Fibroblast of mammary gland (primary cell): ENCODE results near the gene CAP2.

Experiments used
- DNase-seq: peaks from one replicate; pipeline ENCODE4 v3.0.0-alpha.2; 2010; ENCODE audit warnings: low read depth
- H3K4me3 ChIP-seq: 2 replicates; pipeline ENCODE4 v1.5.1; 2011; ENCODE audit warnings: low read depth, mild to moderate bottlenecking, low read length, moderate library complexity; ENCODE audit not compliant: control insufficient read depth
- CTCF ChIP-seq: conservative IDR thresholded peaks from 2 replicates; pipeline ENCODE4 v1.5.1; 2011; ENCODE audit warnings: low read depth, low read length, inconsistent platforms; ENCODE audit not compliant: control insufficient read depth, insufficient read depth

CAP2 gene

GRCh38 chr6:17506962-17507361 lies 113.6 kb downstream of the CAP2 start:
- H3K4me3 ChIP-seq = no peak overlapping the region
- TF ChIP-seq CTCF = no peak
- DNase-seq = no peak

DNA sequence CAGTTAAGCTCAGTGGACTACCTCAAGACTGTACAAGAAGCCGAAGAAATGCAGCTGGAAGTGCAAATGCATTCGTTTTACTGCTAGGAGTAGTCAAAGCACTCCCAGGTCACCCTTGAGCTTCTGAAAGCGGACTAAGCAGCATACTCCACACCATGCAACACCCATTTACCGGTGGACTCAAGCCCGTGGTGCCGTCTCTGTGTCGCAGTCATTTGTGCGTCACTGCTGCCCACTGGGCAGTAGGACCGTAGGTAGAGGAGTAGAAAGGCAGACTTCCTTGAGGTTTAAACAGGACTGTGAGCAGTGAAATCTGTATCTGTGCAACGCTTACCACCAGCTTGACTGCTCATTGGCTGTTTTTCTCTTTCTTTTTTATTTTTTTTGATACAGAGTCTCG lies 117.7 kb downstream of the CAP2 start:
- TF ChIP-seq CTCF = no peak
- no peak for DNase-seq
- no peak overlapping the region for H3K4me3 ChIP-seq

- H3K4me3 ChIP-seq = no peak overlapping the region
- TF ChIP-seq CTCF = no peak
- DNase-seq = no peak
Observed at GRCh38 chr6:17511580-17511979, 118.2 kb downstream of the CAP2 start.

- no peak for TF ChIP-seq CTCF
- no peak overlapping the region for H3K4me3 ChIP-seq
- DNase-seq = no peak
Observed at GRCh38 chr6:17519120-17519519, 125.7 kb downstream of the CAP2 start.

GRCh38 chr6:17525637-17526036 lies 132.2 kb downstream of the CAP2 start:
- no peak overlapping the region for H3K4me3 ChIP-seq
- DNase-seq = peak; percentile 0
- TF ChIP-seq CTCF = no peak

- DNase-seq = no peak
- no peak overlapping the region for H3K4me3 ChIP-seq
- TF ChIP-seq CTCF = no peak
Observed at GRCh38 chr6:17527076-17527475, 133.7 kb downstream of the CAP2 start.

- TF ChIP-seq CTCF = no peak
- no peak for DNase-seq
Observed at GRCh38 chr6:17530321-17530835, 137.0 kb downstream of the CAP2 start.

More at GRCh38 chr6:17530321-17530835, 137.0 kb downstream of the CAP2 start:
- no peak overlapping the region for H3K4me3 ChIP-seq
